CD4-positive, alpha-beta T cell treated with Interleukin-15 for 4 hours (primary cell): ENCODE measurements around the gene CCDC61.

Experiments
- DNase-seq: peaks from one replicate; pipeline ENCODE4 v3.0.0-alpha.2; 2020; ENCODE audit warnings: low spot score

The CCDC61 gene

DNA sequence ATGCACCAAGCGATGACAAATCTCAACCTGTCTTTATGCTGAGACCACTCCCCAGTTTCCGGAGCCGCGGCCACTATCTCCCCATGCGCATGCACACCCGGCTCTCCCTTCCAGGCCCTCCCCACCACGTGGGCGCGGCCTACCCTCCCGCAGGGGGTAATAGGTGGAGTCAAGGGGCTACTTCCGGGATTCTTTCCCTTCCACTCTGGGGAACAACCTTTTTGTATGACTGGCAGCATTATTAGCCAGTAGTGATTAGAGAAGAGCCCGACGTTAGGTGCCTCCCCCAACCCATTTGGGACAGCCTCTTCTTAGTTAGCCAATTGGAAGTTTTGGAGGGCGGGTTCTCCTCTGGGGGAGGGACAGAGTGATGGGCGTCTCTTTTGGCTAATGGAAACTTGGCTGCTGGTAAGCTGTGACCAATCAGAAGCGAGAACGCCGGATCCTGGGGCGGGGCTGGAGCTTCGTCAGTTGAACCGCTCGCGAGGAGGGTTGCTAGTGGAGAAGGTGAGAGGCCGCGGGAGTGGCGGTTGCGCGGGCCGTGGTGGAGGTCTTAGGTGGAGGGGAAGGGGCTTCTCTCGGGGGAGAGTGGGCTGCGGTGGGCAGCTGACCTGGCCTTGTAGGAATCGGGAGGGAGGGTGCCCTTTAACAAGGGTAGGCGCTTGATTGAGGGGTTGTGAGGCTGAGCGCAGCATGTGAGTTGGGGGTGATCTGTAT, at the start of gene CCDC61:
Gene CCDC61 (plus strand): TSS at position 470 of the 717 bp plus-strand sequence. CDS start 7,552 bp downstream, outside the sequence.
- peak; percentile 100 for DNase-seq

DNA sequence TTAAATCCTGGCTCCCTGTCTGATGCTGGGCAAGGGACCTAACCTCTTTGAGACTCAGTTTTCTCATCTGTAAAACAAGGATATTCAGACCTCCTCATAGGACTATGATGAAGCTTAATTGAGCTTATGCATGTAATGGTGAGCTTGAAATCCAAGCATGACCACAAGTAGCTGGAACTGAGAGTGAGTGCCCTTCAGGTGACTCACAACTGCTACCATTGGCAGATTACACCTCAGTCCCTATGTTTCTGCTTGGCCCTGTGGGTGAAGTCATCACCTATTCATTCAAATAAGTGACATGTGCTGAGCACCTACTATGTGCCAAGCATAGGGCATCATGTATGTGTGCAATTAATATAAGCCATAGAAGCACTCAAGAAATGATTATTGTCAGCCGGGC, 47.3 kb upstream of the CCDC61 start:
- no peak for DNase-seq

GRCh38 chr19:45952341-45952685, 43.0 kb upstream of the CCDC61 start:
- no peak for DNase-seq

DNA sequence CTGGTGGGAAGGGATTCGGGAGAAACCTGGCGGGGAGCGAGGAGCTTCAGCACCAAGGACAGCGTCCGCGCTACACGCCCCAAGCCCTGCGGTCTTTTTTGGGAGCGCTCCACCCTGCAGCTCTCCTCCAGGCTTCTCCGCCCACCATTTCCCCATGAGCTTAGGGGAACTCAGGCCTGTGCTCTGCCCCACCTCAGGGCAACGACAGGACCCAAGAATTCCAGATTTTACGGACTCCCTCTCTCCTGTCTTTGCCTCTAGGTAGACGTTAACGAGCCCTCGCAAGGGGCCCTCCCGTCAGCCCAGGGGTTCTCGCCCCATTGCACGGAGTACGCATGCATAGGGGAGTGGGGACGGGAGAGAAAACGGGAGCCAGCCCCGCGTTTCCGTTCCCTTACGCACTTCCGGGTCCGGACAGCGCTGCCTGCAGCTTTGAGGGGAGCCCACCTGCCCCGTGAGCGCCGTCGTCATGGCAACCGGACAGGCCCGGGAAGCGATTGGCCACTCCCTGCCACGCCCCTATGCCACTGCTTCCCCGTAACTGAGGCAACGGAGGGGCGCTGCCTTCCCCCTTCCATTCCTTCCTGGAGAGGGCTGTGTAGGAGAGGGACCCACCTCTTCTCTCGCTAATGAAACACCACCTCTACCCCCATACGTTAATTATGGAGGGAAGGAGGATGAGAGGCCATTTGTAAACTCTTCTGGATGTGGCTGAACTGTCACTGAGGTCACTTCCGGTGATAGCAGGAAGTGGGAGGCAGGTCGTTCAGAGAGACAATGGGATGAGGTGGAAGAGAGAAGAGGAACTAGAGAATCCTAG, 42.4 kb upstream of the CCDC61 start:
- DNase-seq, result peak; percentile 7

DNA sequence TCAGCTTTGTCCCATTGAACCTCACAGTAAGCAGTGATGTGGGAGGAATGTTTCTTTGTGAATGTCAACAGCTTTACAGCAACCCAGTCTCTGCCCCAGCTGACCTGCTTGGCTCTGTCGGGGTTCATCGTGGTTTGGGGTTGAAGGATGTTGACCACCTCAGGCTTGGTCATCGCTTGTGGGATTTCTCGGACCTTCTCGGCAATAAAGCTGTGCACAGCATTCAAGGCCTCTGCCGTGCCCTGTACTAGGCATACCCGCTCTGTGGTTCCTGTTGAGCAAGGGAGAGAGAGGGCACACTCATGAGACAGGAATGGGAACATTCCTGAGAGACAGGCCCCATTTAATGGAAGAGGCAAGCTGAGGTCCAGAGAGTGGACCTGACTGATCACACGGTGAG, 41.6 kb upstream of the CCDC61 start:
- no peak for DNase-seq

DNA sequence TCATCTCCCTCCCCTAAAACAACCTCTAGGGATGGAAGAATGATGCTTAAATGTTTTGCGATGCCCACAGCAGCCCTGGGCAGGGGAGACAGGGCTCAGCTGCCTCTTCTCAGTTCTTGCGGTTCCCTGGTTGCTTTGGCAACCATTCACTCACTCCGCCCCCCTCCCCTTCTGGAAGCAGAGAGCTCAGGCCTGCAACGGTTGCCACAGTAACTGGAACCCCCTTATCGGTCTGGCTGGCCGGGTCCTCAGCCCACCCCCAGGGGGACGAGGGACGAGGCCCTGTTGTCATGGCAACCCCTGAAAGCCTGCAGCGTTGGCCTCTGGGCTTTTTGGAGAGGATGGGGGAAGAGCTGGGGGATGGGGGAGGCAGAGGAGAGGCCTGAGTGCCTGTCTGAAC, 41.1 kb upstream of the CCDC61 start:
- no peak for DNase-seq

GRCh38 chr19:45955905-45956608, 39.2 kb upstream of the CCDC61 start:
- DNase-seq, result no peak

DNA sequence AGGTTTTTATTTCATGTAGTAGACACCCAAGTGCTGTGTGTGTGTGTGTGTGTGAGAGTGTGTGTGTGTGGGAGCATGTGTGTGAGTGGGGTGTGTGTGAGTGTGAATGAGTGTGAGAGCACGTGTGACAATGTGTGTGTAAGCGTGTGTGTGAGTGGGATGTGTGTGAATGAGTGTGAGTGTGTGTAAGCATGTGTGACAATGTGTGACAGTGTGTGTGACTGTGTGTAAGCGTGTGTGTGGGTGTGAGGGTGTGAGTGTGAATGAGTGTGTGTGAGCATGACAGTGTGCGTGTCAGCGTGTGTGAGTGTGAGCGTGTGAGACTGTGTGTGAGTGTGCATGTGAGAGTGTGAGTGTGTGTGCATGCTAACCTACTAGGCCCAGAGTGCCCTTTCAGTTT, 36.9 kb upstream of the CCDC61 start:
- no peak for DNase-seq

DNA sequence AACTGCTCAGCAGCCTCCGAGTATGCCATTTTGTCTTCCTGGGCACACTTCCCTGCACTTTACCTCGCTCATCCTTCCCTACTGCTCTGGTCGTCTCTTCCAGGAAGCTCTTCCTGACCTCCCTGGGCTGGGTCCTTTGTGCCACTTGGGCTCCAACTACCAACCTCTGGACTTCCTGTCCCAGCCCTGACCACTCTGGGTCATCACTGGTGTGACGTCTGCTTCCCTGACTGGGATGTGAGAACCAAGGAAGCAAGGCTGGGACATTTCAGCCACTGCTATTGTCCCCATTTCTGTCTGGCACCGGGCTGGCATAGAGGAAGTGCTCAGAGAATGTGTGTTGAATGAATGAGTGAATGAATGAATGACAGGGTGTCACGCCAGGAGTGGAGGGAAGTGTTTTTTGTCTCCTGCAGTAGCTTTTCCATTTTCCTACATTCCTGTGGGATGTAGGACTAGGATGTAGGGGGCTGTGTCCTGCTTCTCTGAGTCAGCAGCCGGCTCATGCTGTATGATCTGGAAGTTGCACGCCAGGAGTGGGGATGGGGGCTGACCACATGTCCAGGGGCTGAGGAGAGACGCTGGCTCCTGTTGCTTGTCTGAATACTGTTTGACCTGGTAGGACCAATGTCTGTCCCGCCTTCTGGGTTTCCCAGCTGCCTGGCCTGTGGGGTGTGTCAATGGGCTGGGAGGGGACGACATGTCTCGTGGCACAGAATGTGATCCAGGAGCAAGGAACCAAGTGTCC, 36.3 kb upstream of the CCDC61 start:
- DNase-seq, result no peak

GRCh38 chr19:45959517-45960025, 35.7 kb upstream of the CCDC61 start:
- DNase-seq, result no peak

DNA sequence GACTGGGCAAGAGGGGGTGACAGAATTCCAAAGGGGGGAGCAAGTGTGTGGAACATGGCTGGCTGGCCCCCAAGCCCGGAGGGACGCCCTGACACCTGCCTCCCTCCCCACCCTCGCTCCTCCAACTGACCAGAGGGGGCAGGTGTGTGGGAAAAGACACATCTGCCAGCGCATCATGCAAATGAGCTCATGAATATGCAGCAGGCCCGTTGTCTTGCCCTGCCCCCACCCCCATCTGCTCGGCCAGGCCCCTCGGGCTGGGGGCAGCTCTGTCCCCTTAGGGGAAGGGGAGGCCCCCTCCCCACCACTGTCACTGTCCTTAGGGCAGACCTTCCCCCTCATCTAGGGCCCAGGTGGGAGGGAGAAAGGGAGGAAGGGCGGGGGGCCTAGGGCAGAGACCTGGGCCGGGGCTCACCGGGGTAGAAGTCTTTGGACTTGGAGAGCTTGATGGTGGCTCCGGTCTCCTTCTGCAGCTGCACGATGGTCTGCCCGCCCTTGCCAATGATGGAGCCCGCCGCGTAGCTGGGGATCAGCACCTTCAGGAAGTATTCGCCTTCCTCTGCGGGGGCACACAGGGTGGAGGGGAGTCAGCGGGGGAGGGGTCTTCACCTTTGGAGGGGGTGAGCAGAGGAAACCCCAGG, 34.6 kb upstream of the CCDC61 start:
- DNase-seq, result no peak

- no peak for DNase-seq
These were observed 33.2 kb upstream of the CCDC61 start for GRCh38 chr19:45962021-45962420.

DNA sequence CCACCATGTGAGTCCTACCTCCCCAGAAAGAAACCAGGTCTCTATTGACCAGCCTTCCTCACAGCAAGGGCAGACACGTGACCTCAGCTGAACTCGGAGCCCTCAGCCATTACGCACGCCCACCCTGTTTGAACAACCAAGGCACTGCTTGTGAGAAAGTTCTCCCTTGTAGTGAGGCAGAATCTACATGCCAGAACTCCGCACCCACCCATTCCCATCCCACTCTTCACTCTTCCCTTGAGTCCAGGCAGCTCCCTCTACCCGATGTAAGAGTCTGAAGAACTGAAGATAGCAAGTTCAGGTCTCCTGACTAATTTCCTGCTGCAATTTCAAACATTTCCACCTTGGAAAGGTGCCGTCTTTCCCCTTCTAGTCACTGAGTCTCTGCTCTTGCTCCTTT, 28.0 kb upstream of the CCDC61 start:
- no peak for DNase-seq

DNA sequence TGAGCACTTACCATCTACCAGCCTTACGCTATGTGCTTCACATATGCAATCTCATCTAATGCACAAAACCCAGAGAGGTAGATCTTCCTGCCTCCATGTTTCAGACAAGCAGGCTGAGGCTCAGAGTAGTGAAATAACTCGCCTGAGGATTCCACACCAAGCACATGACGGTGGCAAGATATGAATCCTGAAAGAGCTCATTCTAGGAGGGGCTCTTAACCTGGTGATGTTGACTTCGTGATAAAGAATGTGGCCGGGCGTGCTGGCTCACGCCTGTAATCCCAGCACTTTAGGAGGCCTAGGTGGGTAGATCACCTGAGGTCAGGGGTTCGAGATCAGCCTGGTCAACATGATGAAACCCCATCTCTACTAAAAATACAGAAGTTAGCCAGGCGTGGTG, 26.6 kb upstream of the CCDC61 start:
- DNase-seq, result no peak

GRCh38 chr19:45969676-45970075, 25.6 kb upstream of the CCDC61 start:
- no peak for DNase-seq

DNA sequence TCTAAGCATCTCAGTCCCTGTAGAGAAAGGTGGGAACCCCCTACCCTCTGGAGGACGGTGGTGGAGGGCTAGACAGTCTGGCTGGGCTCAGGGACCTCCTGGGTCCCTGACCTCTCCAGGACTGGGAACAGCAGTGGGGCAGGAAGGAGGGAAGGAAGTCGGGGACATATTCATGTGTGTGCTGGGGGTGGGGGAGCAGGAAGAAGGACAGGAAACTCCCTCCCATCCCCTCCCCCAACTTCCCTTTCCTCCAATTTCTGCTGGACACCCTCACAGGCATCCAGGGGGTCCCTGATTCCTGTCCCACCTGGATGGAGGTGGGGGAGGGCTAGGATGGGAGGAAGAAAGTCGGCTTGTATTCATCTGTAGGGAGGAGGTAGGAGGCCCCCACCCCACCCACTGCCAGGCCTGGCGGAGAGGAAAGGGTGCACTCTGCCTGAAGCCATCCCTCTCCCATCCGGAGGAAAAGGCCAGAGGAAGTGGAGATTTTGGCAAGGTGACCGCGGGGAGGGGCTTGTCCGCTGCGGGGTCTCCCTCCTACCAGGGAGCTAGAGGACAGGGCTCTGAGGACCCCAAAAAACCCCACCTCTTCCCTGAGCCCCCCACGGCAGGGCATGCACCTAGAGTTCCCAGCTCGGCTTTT, 23.9 kb upstream of the CCDC61 start:
- DNase-seq, result no peak

DNA sequence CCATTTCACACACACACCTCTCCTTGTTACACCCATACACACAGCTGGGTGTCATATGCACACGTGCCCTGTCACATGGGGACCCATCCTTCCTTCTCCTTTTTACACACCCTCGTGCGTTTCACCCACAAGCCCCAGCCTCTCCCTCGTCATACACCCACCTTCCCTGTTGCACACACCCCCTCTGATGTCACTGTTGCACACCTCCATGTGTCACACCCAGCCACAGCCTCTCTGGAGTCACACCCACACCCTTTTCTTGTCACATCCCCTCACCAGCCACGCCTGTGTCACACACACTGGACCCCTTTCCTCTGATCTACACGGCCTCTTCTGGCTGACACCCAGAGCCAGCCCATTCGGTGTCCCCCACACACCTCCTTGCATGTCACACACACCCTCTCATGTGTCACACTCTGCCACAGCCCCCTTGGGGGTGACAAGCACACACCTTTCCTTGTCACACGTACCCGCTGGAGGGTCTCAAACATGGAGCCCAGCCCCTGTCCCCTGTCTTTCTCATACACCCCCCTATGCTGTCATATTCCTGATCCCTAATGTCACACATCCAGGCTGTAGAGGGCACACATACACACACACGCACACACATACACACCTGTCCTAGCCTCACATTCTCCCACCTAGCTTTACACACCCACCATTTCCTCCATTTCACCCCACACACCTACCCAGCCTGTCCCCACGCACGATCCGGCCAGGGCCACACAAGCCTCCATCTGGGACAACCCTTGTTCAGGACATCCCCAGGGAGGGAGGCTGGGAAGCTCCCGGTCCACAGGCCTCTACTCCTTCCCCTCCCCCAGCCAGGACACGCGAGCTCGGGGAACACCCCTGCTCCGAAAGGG, 23.0 kb upstream of the CCDC61 start:
- peak; percentile 7 for DNase-seq

DNA sequence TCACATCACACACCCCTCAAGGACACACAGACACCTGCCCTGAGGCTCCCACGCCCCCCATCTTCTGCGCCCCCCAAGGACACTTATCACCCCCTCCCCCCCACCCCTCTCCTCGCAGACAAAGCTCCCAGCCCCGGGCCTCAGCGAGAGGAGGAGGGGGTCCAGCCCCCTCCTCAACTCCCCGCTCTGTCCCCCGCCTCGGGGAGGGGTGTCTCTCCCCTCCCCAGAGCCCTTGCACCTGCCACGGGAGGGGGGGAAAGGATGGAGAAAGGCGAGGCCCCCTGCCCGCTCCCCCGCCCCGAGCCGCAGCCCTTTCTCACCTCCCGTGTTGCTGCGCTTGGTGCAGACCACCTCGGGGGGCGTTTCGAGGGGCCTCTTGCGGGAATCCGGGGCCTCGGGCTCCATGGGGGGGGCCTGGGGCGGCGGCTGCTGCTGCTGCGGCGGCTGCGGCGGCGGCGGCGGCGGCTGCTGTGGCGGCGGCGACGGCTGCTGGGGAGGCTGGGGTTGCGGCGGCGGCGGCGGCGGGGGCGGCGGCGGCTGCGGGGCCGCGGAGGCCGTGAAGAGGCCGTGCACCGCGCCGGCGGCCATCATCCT, 22.2 kb upstream of the CCDC61 start:
- DNase-seq, result no peak

DNA sequence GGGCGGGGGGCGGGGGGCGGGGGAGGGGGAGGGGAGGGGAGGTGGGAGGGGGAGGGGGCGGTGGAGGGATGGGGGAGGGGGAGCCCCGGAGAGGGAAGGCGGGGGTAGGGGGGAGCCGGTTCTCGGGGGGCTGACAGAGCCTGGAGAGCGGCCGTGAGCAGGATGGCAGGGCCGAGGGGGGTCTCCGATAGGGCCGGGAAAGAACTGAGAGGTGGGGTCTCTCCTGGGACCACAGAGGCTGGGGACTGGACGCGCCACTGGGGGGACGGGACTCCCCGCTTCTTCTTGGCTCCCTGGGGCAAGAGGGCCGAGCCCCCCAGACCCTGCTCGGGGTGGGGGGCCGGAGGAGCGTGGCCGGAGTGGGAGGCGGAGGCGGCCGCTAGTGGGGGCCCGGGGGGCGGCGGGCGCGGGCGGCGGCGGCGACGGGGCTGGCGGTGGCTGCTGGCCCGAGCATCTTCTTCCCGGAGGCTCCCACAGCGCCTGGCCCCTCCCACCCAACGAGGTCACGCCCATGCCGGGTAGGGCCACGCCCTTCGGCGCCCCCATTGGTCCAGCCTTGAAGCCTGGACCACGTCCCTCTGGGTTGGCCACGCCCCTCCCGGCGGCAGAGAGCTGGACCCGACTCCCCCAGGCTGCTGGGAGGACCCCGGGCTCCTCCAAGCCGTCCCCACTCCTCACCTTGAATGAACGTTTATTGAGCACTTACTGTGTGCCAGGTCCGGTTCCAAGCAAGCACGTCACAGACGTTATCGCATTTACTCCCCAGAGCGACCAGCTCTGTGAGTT, 21.5 kb upstream of the CCDC61 start, which contains the start of gene NOVA2:
Gene NOVA2 (minus strand): TSS at position 313 of the 786 bp plus-strand sequence. CDS start 514 bp downstream, outside the sequence.
- no peak for DNase-seq
